HG03432 (cell line): Measurements from ENCODE around the gene PRKCQ.
"Not testable (repeated sequence)": the region's sequence is repeated elsewhere in the genome, so short reads cannot be mapped to it uniquely, and the experiment has no call there.

Source experiments
- ATAC-seq: cut with Tn5 transposase; IDR thresholded peaks from one replicate; pipeline ENCODE4 v1.9.1; 2021; ENCODE audit warnings: mild to moderate bottlenecking, moderate library complexity; ENCODE audit not compliant: unreplicated experiment

PRKCQ gene

DNA sequence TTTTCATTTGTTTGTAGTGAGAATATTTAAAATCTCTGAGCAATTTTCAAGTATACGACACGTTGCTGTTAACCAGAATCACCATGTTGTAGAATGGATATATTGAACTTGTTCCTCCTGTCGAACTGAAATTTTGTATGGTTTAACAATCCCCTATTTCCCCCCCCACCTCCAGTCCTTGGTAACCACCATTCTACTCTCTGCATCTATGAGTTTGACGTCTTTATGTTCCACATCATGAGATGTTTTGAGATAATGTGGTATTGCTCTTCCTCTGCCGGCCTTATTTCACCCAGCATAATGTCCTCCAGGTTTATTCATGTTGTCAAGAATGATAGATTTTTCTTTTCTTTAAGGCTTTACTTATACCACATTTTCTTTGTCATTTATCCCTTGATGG, 17.4 kb upstream of the PRKCQ start:
- ATAC-seq: no peak

GRCh38 chr10:6595499-6595898, 15.4 kb upstream of the PRKCQ start:
- no peak for ATAC-seq

- no peak for ATAC-seq
Observed at GRCh38 chr10:6593241-6593671, 13.2 kb upstream of the PRKCQ start.

GRCh38 chr10:6592080-6592479, 12.0 kb upstream of the PRKCQ start:
- ATAC-seq: no peak

GRCh38 chr10:6591668-6592067, 11.6 kb upstream of the PRKCQ start:
- ATAC-seq: no peak

DNA sequence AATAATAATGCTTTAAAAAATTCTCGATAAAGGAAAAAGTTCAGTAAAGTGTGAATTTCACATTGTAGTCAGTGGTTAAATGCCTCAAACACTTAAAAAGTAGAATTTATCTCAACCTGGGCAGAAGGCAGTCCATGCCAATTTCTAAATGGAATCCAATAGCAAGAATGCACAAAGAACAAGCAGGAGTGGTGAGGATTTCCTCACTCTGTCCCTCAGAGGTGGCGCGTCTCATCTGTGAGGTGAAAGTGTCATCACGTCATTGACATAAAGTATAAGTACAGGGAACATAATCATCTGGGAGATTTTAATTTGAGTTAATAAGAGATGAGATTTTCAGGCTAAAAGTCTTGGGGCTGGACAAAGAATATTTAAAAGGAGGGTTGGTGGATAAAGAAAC, 10.0 kb upstream of the PRKCQ start:
- no peak for ATAC-seq

DNA sequence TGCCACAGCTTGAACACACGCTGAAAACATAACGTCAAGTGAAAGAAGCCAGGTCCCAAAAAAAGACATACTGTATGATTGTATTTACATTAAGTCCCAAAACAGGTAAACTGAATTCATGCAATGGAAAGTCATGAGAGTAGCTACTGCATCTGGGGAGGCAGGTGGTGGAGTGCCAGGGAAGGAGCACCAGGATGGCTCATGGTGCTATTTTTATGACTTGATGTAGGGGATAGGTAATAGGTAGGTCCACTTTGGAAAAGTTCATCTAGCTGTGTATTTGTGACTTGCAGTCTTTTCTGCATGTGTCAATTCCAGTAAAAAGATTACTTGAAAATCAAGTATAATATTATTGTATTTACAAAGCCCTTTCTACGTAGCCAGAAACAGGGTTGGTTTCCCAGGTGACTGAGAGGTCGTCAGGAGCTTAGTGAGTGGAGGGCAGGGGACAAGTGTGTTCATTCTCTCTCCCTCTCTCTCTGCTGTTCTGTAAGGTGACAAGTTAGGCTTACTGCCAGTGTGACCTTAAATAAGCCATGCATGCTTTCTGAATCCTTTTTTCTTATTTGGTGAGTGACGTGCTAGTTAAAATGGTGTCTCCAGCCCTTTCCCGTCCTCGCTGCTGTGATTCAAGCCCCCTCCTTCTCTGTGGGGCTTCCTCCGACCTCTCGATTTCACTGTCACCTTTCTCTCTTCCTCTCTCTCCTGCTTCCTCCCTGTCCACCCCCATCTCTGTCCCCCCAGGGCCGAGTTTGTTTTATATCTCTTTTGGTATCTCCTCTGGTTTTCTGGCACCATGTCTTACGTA, 9.4 kb upstream of the PRKCQ start:
- ATAC-seq: no peak

DNA sequence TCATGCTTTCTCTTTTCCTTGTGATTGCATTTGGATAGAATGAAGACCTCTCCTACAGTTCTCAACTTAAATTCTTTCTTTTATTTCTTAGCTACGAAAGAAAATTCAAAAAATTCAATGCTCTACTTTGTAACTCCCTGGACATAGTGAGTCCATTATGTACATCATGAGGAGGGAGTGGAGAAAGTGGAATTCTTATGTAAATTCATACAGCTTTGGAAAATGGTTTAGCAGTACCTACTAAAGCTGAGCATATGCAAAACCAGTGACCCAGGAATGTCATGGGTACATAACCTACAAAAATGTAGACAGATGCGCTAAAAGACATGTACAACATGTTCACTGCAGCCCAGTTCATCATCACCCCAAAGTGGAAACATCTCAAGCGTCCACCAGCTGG, 8.8 kb upstream of the PRKCQ start:
- ATAC-seq: no peak

DNA sequence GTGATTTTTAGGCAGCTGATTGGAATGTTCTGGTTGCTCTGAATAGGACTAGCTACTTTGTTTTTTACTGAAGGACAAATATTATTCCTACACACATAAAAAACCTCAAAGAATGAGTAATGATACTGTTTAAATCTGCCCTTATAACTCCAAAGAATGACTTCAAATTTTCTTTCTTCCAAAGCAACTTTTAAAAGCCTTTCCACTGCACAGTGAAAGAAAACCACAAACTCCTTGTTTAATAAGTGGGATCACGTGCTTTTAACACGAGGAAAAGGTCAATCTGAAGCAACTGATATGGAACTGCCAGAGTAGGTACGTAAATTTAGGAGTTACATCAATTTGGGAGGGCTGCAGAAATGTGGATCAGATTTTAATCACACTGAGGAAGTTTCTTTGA, 8.0 kb upstream of the PRKCQ start:
- no peak for ATAC-seq

- no peak for ATAC-seq
Observed at GRCh38 chr10:6586501-6586900, 6.4 kb upstream of the PRKCQ start.

GRCh38 chr10:6583447-6583846, 3.4 kb upstream of the PRKCQ start:
- no peak for ATAC-seq

DNA sequence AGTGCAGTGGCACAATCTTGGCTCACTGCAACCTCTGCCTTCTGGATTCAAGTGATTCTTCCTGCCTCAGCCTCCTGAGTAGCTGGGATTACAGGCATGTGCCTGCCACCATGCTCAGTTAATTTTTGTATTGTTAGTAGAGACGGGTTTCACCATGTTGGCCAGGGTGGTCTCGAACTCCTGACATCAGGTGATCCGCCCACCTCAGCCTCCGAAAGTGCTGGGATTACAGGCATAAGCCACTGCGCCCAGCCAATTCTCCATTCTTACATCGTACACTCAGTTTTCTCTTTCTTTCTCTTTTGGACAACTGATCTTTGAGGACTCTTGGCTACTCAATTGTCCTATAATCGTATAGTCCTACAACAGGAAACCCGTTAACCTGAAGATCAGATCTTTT, 2.8 kb upstream of the PRKCQ start:
- ATAC-seq: not testable (repeated sequence)

DNA sequence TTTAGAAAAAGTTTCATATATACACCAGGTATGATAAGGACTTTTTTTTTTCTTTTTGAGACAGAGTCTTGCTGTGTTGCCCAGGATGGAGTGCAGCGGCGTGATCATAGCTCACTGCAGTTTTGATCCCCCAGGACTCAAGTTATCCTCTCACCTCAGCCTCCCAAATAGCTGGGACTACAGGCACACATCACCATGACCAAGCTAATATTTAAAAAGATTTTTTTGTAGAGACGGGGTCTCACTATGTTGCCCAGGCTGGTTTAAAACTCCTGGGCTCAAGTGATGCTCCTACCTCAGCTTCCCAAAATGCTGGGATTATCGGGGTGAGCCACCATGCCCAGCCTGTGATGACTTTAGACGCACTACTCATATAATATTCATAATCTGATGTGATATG, 2.2 kb upstream of the PRKCQ start:
- ATAC-seq: no peak

GRCh38 chr10:6581778-6582228, 1.7 kb upstream of the PRKCQ start:
- no peak for ATAC-seq

- ATAC-seq: not testable (repeated sequence)
Observed at GRCh38 chr10:6581223-6581622, 1.1 kb upstream of the PRKCQ start.

DNA sequence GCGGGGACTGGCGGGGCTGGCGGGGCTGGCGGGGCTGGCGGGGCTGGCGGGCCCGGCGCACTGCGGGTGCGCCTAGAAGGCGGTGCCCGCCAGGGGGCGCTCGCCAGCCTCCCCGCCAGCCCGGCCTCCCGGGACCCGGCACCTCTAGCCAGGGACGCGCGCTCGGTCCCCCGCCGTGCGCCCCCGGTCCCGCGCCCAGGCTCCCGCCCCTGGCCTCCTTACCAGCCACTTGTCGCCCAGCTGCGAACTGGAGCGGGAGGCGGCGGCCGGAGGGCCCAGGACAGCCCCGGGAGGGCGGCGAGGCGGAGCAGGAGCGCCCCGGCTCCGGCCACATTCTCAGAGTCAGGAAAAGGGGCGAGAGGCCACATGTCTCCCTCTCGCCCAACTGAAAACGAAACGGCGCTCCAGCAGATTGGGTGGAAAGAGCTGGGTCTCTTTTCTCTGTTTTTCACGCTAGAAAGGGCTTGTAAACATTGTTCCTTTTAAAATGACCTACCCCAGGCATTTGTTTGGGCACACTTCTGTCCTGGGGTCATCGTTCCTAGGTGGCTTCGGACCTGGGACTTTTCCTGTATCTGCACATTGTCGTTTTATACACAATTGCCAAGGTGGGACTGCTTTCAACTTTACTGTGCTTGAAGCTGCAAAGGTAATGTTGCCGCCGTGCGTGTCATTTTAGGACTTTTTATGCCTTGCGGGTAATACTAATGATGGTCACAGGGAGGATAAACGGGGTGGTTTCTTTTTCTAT, 378 bp upstream of the PRKCQ start:
- peak; percentile 98 for ATAC-seq

DNA sequence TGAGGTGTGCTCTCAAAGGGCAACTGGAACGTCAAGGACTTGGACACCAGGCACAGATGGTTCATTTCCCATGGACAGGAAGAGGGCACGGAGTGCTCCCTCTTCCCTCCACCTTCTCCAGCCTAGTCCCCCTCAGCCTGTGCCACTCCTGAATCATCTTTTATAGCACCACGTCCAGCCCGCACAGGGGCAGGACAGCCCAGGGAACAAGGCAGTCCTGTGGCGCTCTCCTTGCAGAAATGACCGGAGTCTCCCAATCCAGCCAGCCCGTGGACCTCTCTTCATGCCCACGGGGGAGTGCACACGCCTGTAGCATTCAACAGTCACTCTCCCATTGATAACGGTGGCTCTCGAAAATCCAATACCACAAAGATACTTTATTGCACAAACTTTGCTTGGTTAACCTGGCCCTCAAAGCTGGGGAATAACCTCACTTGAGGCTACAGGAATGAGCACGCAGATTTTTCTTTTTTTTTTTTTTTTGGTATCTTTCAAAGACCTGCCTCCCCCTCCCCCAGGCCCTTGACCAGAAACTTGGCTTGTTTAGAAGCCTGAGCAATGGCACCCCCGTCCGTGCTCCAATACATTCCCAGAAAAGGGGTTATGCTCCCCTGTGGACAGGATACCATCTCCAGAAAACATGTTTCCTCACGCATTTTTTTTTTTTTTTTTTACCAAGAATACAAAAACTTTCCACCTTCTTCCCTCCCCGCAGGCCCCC, 733 bp downstream of the PRKCQ start:
- no peak for ATAC-seq

- ATAC-seq: no peak
Observed at GRCh38 chr10:6578795-6579182, 1.3 kb downstream of the PRKCQ start.

DNA sequence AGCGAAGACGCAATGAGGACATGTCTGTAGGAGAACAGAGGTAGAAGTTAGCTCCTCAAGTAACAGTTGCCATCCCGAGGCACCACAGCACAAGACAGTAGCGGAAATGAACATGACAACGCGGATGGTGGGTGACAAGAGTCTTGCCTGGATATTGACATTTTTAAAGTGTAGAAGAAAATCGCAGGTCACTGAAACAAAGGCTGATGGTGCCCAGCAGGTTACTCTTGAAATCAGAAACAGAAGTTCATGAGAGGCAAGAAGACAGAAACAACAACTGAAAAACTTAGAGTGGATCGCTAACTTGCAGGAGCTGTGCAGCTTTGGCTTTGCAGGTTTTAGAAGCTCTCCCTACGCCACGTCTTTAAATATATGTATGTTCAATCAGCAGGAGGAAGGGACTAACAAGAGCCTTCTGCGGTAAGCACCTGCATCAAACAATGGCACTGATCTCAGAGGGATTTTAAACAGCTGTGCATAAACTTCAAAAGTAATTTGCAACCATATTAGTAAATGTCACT, 1.8 kb downstream of the PRKCQ start:
- no peak for ATAC-seq

DNA sequence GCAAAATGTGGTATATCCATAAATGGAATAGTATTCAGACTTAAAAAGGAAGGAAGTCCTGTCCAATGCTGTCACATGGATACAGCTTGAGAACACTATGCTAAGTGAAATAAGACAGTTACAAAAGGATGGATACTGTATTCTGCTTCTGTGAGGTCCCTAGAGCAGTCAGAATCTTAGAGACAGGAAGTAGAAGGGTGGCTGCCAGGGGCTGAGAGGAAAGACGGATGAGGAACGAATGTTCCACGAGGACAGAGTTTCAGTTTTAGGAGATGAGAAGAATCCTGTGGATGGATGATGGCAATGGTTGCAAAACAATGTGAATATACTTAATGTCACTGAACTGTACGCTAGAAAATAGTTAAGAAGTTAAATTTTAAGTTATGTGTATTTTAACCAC, 3.8 kb downstream of the PRKCQ start:
- no peak for ATAC-seq

GRCh38 chr10:6574664-6575176, 5.4 kb downstream of the PRKCQ start:
- ATAC-seq: no peak
